Naive thymus-derived CD8-positive, alpha-beta T cell (primary cell): Measurements from ENCODE around the gene CYP4Z1. TPM values are rescaled to one million over a fixed set of nuclear protein-coding genes. Genes with fewer than 3 reads are reported as not detected.
"Not testable (repeated sequence)": the region's sequence is repeated elsewhere in the genome, so short reads cannot be mapped to it uniquely, and the experiment has no call there.

Experiments
- ATAC-seq, 2 donors: fragments of 150-1000 bp; cut with Tn5 transposase in 1 of 2; sonication (Bioruptor Pico), chemical (Tn5 transposase) in 1 of 2; 1 replicate in 1 of 2; 2 replicates in 1 of 2; pipeline ENCODE4 v1.10.0; 2021; ENCODE audit warnings: mild to moderate bottlenecking in 2 of 2, moderate library complexity in 2 of 2
- POLR2A ChIA-PET: fragments of 350-600 bp; sonication (Branson Sonifier 250); formaldehyde crosslinking; loops from one replicate; lab custom pipeline; 2021; ENCODE audit warnings: antibody characterized with exemption; lab: Charles Lee
- DNase-seq, 10 donors: peaks; one replicate each; pipeline versions ENCODE4 v3.0.0 to v3.0.0-alpha.2; 2020 to 2022
- H3K27ac Mint-ChIP-seq, 10 donors: one replicate each; pipeline ENCODE4 v1.8.0; 2020 to 2022; ENCODE audit warnings: mild to moderate bottlenecking in 10 of 10, mixed read lengths in 10 of 10, moderate library complexity in 4 of 10, inconsistent platforms in 1 of 10
- H3K27me3 Mint-ChIP-seq, 5 donors: one replicate each; pipeline ENCODE4 v1.8.0; 2021 to 2022; ENCODE audit warnings: mixed read lengths in 5 of 5
- H3K36me3 Mint-ChIP-seq, 3 donors: one replicate each; pipeline ENCODE4 v1.8.0; 2020 to 2022; ENCODE audit warnings: mixed read lengths in 3 of 3, mild to moderate bottlenecking in 2 of 3, inconsistent platforms in 1 of 3
- H3K4me1 Mint-ChIP-seq, 4 donors: one replicate each; pipeline ENCODE4 v1.8.0; 2021 to 2022; ENCODE audit warnings: mixed read lengths in 4 of 4
- H3K4me3 Mint-ChIP-seq, 10 donors: one replicate each; pipeline ENCODE4 v1.8.0; 2020 to 2022; ENCODE audit warnings: mild to moderate bottlenecking in 10 of 10, mixed read lengths in 10 of 10, moderate library complexity in 6 of 10, inconsistent platforms in 1 of 10
- H3K9me3 Mint-ChIP-seq, 9 donors: one replicate each; pipeline ENCODE4 v1.8.0; 2020 to 2022; ENCODE audit warnings: mixed read lengths in 9 of 9, mild to moderate bottlenecking in 3 of 9, inconsistent platforms in 1 of 9, moderate library complexity in 1 of 9
- polyA plus RNA-seq, 3 donors: library from polyadenylated mRNA; unstranded; fragments of 300-500 nt; fragmentation: Illumina TruSeq; gene quantifications; one replicate each; pipeline ENCODE4 v1.2.3, GENCODE V29; 2021
- total RNA-seq, 8 experiments: library from RNA in 2 of 8; stranded (reverse) in 2 of 8; gene quantifications; one replicate each; pipeline ENCODE4 v1.2.3 and lab custom pipeline; 2021 to 2026

Gene CYP4Z1, protein sequence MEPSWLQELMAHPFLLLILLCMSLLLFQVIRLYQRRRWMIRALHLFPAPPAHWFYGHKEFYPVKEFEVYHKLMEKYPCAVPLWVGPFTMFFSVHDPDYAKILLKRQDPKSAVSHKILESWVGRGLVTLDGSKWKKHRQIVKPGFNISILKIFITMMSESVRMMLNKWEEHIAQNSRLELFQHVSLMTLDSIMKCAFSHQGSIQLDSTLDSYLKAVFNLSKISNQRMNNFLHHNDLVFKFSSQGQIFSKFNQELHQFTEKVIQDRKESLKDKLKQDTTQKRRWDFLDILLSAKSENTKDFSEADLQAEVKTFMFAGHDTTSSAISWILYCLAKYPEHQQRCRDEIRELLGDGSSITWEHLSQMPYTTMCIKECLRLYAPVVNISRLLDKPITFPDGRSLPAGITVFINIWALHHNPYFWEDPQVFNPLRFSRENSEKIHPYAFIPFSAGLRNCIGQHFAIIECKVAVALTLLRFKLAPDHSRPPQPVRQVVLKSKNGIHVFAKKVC
- total RNA-seq (not detected), polyA plus RNA-seq (not detected), total RNA-seq (lab: John Stamatoyannopoulos, UW) (0 to 0.09 (median 0) reads per million in 6 experiments)

DNA sequence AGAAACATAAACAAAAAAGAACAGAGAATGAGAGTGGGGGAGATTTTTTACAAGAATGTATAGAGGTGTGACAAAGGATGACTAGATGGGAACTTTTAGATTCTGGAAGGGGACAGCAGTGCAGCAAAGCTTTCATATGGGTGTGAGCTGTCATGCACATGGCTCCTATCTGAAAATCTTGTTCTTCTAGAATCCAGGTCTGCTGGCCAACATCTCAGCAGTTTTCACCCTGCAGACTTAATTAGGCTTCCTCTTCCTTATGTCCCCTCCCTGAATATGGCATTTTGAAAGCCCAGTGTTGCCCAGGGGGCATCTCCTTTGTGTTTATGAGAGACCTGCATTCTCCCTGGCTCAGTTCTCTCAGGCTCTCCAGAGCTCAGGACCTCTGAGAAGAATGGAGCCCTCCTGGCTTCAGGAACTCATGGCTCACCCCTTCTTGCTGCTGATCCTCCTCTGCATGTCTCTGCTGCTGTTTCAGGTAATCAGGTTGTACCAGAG lies at the start of gene CYP4Z1:
Gene CYP4Z1, plus strand, starts transcription at position 135 of the 498 bp plus-strand sequence. Its CDS starts 260 bp downstream, at position 395.
- ATAC-seq (no peak), DNase-seq (no peak)
- Mint-ChIP-seq H3K4me3 (no peak within 1 kb of the TSS), H3K9me3 (peaks cover 0 to 3% (median 0%) of the 10 kb centered on the region in 9 donors), H3K27me3 (peaks cover 16 to 40% (median 23%) of the 10 kb centered on the region in 5 donors), H3K27ac (no peak within 1 kb of the TSS), H3K36me3 (peaks cover 0 to 5% (median 0%) of the 10 kb centered on the region in 3 donors), H3K4me1 (no peaks in the 10 kb centered on the region)
- POLR2A ChIA-PET, result no interaction called here

DNA sequence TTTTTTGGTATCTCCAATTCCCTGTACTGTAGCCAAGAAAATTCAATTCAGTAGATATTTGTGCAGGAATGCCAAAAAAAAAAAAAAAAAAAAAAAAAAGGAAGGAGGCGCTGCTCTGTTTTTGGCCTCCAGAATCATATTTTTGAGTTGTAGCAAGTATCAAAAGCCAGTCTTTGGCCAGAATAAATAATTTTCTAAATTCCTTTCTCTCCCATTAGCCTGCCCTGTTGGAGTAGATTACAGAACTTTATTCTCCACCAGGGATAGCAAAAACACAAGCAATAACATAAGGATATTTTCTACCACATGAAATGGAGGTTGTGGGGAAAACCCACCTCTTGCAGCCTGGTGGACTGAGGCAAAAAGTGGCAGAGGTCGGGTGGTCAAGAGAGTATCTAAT lies 46.0 kb upstream of the CYP4Z1 start:
- H3K4me1 Mint-ChIP-seq, result peaks cover 0 to 2% (median 0%) of the 10 kb centered on the region in 4 donors
- H3K4me3 Mint-ChIP-seq, result no peak overlapping the region
- peaks cover 0 to 11% (median 0%) of the 10 kb centered on the region in 9 donors for H3K9me3 Mint-ChIP-seq
- no peak for ATAC-seq
- H3K36me3 Mint-ChIP-seq, result no peaks in the 10 kb centered on the region
- H3K27me3 Mint-ChIP-seq, result peaks cover 19 to 47% (median 31%) of the 10 kb centered on the region in 5 donors
- POLR2A ChIA-PET, result no interaction called here
- no peak for DNase-seq
- no peak overlapping the region for H3K27ac Mint-ChIP-seq

DNA sequence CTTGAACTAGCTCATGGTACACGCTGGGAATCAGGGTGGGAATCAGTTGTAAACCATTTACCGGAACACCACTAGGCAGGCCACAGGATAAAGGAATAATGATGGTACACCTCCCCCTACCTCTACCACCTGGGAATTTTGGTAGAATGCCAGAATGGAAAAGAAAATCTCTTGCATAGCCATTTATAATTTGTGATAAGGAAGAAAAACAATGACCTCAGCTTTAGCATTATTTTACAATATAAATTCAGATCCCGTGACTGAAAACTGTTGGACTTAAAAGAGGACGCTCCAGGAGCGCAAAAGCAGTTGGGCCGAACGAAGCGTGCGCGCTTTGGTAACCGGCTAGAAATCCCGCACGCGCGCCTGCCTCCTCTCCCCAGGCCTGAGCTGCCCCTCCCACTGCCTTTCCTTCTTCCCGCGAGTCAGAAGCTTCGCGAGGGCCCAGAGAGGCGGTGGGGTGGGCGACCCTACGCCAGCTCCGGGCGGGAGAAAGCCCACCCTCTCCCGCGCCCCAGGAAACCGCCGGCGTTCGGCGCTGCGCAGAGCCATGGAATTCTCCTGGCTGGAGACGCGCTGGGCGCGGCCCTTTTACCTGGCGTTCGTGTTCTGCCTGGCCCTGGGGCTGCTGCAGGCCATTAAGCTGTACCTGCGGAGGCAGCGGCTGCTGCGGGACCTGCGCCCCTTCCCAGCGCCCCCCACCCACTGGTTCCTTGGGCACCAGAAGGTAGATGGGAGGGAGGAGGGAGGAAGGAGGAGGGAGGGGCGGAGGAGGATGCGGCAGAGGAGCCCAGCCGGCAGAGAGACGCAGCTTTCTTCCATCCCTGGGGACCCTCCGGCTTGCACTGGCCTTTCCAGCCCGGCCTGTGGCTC lies 43.5 kb upstream of the CYP4Z1 start, which contains the start of gene CYP4X1:
Gene CYP4X1, plus strand, starts transcription at position 402 of the 873 bp plus-strand sequence. Its CDS starts 149 bp downstream, at position 551.
- Mint-ChIP-seq H3K36me3 (no peaks in the 10 kb centered on the region), H3K27me3 (peaks cover 18 to 40% (median 36%) of the 10 kb centered on the region in 5 donors), H3K27ac (peak within 1 kb of the TSS in 1 of 10 donors; percentile 5), H3K4me1 (peaks cover 0 to 2% (median 0%) of the 10 kb centered on the region in 4 donors), H3K9me3 (peaks cover 0 to 2% (median 0%) of the 10 kb centered on the region in 9 donors), H3K4me3 (no peak within 1 kb of the TSS)
- ATAC-seq (no peak), DNase-seq (no peak)
- POLR2A ChIA-PET, result no interaction called here

DNA sequence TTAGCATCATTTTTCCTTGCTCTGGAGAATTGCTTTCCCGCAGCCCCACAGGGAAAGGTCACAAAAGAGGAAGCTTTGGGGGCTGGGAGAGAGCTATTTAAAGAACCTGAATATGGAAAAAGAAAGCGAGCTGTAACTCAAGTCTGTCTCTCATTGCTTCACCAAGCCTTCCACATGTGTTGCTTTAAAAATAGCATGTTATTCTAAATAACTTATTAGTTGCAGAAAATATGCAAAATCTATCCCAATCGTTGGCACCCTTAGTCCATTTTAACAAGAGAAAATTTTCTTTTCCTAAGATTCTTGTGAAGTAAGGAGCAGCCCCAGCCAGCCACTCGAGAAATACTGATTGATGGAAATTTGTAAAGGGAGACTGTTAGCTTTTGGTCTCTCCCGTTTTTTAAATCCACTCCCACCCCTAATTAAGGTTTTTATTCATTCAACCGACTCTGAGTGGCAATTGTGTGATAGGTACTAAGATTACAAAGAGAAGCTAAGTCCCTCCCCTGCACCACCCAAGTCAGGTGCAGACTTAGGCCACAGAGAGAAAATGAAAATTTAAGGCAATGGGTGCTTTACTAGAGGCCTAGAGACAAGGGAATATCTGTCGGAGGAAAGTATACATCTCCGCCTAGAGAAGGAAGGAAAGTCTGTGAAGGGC lies 42.8 kb upstream of the CYP4Z1 start:
- peaks cover 0 to 2% (median 0%) of the 10 kb centered on the region in 4 donors for H3K4me1 Mint-ChIP-seq
- H3K36me3 Mint-ChIP-seq, result no peaks in the 10 kb centered on the region
- POLR2A ChIA-PET, result no interaction called here
- H3K9me3 Mint-ChIP-seq, result peaks cover 0 to 2% (median 0%) of the 10 kb centered on the region in 9 donors
- ATAC-seq, result no peak
- H3K4me3 Mint-ChIP-seq, result no peak overlapping the region
- no peak overlapping the region for H3K27ac Mint-ChIP-seq
- no peak for DNase-seq
- peaks cover 17 to 40% (median 35%) of the 10 kb centered on the region in 5 donors for H3K27me3 Mint-ChIP-seq

DNA sequence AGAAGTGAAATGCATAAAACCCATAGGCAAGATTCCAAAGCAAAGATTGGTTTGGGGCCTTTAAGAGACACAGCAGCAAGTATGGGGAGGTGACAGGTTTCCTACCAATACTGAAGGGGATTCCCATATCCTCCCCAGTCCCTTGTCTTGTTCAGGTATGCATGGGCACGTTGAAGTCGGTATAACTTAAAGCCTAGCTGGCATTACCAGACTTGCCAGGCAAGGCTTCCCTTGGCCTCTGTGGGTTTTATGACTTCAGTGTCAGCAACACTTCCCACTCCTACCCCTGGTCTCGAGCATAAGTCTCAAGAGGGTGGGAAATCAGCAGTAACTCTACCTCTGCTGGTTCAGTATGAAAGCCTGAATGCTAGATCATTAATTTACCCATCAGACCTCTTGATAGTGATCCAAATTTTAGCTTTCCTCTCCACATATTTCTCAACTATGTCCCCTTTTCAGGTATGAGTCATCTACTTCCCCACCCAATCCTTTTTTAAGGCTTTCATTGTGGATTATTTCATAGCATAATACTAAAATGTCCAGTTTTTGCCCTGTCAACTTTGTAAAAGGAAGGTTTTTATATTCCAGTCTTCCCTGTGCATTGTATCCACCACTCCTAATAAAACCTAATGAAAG lies 36.7 kb upstream of the CYP4Z1 start:
- ATAC-seq (no peak), DNase-seq (no peak)
- no peaks in the 10 kb centered on the region for H3K9me3 Mint-ChIP-seq
- peaks cover 8 to 22% (median 16%) of the 10 kb centered on the region in 5 donors for H3K27me3 Mint-ChIP-seq
- no peak overlapping the region for H3K27ac Mint-ChIP-seq
- H3K4me1 Mint-ChIP-seq, result no peaks in the 10 kb centered on the region
- no peaks in the 10 kb centered on the region for H3K36me3 Mint-ChIP-seq
- H3K4me3 Mint-ChIP-seq, result no peak overlapping the region
- POLR2A ChIA-PET, result no interaction called here

DNA sequence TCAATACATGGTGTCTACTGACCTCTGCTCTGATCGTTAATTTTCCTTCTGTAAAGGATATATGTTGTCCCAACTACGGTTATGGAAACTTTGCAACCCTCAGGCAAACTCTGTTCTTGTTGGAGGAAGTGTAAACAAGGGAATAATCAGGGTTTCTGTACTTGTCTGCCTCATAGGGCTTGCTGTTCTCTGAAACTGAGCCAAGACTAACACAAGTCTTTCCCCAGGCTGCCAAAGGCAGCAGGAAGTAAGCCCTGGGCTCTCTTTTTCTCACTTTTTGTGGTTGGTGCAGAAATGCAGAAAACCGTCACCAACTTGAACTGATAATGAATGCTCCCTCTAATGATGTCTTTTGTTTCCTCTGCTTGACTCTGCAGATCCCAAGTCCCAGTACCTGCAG lies 36.0 kb upstream of the CYP4Z1 start:
- DNase-seq (no peak), ATAC-seq (no peak)
- H3K9me3 Mint-ChIP-seq, result no peaks in the 10 kb centered on the region
- H3K4me1 Mint-ChIP-seq, result no peaks in the 10 kb centered on the region
- H3K27me3 Mint-ChIP-seq, result peaks cover 7 to 17% (median 14%) of the 10 kb centered on the region in 5 donors
- POLR2A ChIA-PET, result no interaction called here
- no peaks in the 10 kb centered on the region for H3K36me3 Mint-ChIP-seq
- peak overlapping the region in 1 of 10 donors; percentile 46 for H3K27ac Mint-ChIP-seq
- no peak overlapping the region for H3K4me3 Mint-ChIP-seq

DNA sequence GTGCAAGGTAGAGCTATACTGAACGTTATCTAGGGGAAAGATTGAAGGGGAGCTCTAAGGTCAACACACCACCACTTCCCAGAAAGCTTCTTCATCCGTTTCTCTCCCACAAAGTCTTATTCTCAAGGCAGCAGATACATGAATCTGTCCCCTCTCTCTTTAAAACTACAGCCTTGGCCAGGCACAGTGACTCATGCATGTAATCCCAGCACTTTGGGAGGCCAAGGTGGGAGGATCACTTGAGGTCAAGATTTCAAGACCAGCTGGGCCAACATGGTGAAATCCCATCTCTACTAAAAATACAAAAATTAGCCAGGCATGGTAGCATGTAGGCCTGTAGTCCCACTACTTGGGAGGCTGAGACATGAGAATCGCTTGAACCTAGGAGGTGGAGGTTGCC lies 35.4 kb upstream of the CYP4Z1 start:
- Mint-ChIP-seq H3K4me3 (no peak overlapping the region), H3K9me3 (no peaks in the 10 kb centered on the region)

DNA sequence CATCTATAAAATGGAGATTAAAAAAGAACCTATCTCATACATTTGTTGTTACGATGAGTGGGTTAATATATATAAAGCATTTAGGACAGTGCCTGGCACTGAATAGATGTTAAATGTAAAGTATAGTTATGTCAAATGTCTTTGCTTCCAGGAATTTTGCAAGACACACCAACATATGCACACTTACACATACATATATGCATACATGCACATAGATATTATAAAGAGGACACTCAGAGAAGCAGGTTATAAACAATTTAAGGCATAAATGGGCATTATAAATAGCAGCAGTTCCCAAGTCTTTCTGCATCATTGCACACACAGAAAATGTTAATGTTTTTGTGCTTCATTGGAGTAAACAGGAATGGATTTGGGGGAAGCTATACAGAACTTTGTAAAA lies 30.3 kb upstream of the CYP4Z1 start:
- DNase-seq (no peak), ATAC-seq (no peak)
- no peak overlapping the region for H3K4me3 Mint-ChIP-seq
- H3K9me3 Mint-ChIP-seq, result no peaks in the 10 kb centered on the region
- H3K4me1 Mint-ChIP-seq, result no peaks in the 10 kb centered on the region
- no peak overlapping the region for H3K27ac Mint-ChIP-seq
- POLR2A ChIA-PET, result no interaction called here
- H3K36me3 Mint-ChIP-seq, result no peaks in the 10 kb centered on the region
- peaks cover 7 to 12% (median 8%) of the 10 kb centered on the region in 5 donors for H3K27me3 Mint-ChIP-seq

More for the DNA sequence above, 35.4 kb upstream of the CYP4Z1 start:
- POLR2A ChIA-PET, result no interaction called here
- Mint-ChIP-seq H3K36me3 (no peaks in the 10 kb centered on the region), H3K27me3 (peaks cover 7 to 17% (median 14%) of the 10 kb centered on the region in 5 donors), H3K27ac (no peak overlapping the region), H3K4me1 (no peaks in the 10 kb centered on the region)
- no peak for DNase-seq
- ATAC-seq, result no peak

DNA sequence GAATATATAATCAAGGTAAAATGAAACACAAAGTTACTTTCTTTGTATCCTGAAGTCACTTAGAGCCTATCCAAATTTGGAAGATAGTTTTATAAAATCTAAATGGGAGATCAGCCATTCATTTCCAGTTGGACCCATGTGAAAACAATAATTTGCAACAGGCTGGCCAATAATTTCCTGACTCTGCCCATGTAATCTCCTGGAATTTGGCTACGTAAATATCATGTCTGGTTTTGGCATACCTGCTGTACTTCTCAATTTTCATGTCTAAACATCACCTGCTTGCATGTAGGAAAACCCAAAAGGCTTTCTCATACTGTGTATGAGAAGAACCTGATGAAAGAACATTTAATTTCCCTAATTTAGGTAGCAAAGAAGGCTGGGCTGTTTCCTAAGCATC lies 7.7 kb upstream of the CYP4Z1 start:
- H3K27me3 Mint-ChIP-seq, result peaks cover 23 to 65% (median 38%) of the 10 kb centered on the region in 5 donors
- H3K36me3 Mint-ChIP-seq, result peaks cover 2 to 20% (median 5%) of the 10 kb centered on the region in 3 donors
- H3K4me1 Mint-ChIP-seq, result peaks cover 0 to 12% (median 2%) of the 10 kb centered on the region in 4 donors
- ATAC-seq (no peak), DNase-seq (no peak)
- POLR2A ChIA-PET, result no interaction called here
- H3K4me3 Mint-ChIP-seq, result no peak overlapping the region
- peaks cover 2 to 45% (median 19%) of the 10 kb centered on the region in 9 donors for H3K9me3 Mint-ChIP-seq
- H3K27ac Mint-ChIP-seq, result no peak overlapping the region

DNA sequence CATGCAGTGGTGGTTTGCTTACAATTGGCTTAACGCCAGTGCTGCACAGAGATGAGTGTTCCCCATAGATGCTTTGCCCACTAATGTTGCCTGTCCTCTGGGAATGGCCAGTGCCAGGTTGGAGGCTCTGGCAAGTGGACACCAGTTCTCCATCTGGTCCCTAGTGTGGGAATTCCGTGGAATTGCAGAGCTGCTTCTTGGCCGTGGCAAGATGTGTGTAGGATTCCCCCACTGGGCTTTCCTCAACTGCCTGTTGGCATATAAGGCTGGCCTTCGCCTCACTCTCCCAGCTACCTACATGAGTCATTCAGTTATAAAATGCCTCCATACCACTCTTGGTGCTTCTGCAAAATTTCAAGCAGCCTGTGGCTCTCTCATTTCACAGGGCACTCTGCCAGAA lies 2.0 kb downstream of the CYP4Z1 start:
- POLR2A ChIA-PET, ATAC-seq, H3K27ac Mint-ChIP-seq, H3K4me1 Mint-ChIP-seq, H3K36me3 Mint-ChIP-seq, DNase-seq, H3K9me3 Mint-ChIP-seq, H3K4me3 Mint-ChIP-seq: not testable (repeated sequence)
- H3K27me3 Mint-ChIP-seq, result peaks cover 12 to 27% (median 12%) of the 10 kb centered on the region in 5 donors

DNA sequence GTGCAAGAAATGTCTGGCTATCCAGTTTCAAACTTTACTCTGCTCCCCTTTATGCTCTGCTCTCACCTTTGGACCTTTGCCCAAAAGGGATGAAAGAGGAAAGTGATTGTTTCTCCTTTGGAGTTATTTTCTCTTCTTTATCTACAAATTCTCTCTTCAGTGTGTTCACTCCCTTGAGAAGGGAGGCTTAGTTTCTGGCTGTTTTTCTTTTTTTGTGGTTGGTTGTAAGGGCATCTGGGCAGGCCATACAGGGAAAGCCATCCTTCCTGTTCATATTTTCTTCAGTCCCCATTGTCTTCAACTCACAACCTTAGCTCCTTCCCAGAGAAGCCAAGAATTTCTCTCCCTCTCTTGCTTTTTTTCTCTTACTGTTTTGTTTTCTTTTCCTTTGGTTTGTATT lies 2.5 kb downstream of the CYP4Z1 start:
- DNase-seq, ATAC-seq, POLR2A ChIA-PET, H3K9me3 Mint-ChIP-seq, H3K4me3 Mint-ChIP-seq, H3K4me1 Mint-ChIP-seq, H3K36me3 Mint-ChIP-seq: not testable (repeated sequence)
- peak overlapping the region in 1 of 10 donors; percentile 20 for H3K27ac Mint-ChIP-seq
- peaks cover 8 to 24% (median 12%) of the 10 kb centered on the region in 5 donors for H3K27me3 Mint-ChIP-seq
